HEK293T (cell line): ENCODE data around the gene THSD4.

Experiments used
- FOXA1 ChIP-seq: fragments of 450-650 bp; IDR thresholded peaks from 2 replicates; pipeline ENCODE4 v1.6.1; 2016; ENCODE audit warnings: mild to moderate bottlenecking
- LEF1 ChIP-seq: fragments of 450-650 bp; IDR thresholded peaks from 2 replicates; pipeline ENCODE4 v1.6.1; 2017; ENCODE audit warnings: mild to moderate bottlenecking, borderline replicate concordance
- SP1 ChIP-seq: fragments of 450-650 bp; IDR thresholded peaks from 2 replicates; pipeline ENCODE4 v1.6.1; 2017

DNA sequence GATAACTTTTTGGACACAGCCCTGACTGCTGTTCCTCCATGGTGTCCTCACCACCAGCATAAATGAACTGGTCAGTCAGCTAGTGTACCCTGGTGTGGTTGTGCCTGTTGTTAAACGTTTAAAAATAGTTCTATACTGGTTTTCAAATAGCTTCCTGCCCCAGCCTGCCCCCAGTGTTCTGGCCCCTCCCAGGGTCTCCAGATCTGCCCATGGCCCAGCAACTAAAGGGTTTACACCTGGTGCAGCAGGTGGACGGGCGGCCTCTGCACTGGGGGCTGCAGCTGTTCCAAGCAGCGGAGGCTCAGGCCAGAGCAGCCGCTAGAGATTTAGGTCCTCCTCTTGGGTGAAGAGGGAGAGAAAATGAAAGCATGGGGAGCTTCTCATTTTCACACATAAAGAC, 689.0 kb downstream of the THSD4 start:
- TF ChIP-seq LEF1 (no peak), FOXA1 (no peak), SP1 (no peak)
